ENCODE data around the gene TRIM62.

Gene TRIM62

GRCh38 chr1:33180911-33181890 lies 642 bp downstream of the TRIM62 start:
- Histone ChIP-seq H3K27me3 (ENCODE audit: control insufficient read depth in 1 of 2, insufficient read depth in 2 of 2, low read length in 2 of 2) (no peaks in the 10 kb centered on the region), H3K9ac (ENCODE audit: low read length in 2 of 2) (peak overlapping the region in 1 of 2 donors; percentile 35), H3K36me3 (ENCODE audit: control insufficient read depth in 2 of 2, insufficient read depth in 2 of 2, low read length in 2 of 2) (peaks cover 2 to 5% of the 10 kb centered on the region in 2 donors), H3K9me3 (ENCODE audit: control insufficient read depth in 2 of 2, low read length in 2 of 2) (no peaks in the 10 kb centered on the region), H3K4me3 (ENCODE audit: low read length in 2 of 2) (peak overlapping the region; percentile 67 to 79), H3K27ac (ENCODE audit: low read length) (peak overlapping the region; percentile 53), H3K4me1 (ENCODE audit: control insufficient read depth, insufficient read depth, low read length) (peaks cover 17% of the 10 kb centered on the region)

DNA sequence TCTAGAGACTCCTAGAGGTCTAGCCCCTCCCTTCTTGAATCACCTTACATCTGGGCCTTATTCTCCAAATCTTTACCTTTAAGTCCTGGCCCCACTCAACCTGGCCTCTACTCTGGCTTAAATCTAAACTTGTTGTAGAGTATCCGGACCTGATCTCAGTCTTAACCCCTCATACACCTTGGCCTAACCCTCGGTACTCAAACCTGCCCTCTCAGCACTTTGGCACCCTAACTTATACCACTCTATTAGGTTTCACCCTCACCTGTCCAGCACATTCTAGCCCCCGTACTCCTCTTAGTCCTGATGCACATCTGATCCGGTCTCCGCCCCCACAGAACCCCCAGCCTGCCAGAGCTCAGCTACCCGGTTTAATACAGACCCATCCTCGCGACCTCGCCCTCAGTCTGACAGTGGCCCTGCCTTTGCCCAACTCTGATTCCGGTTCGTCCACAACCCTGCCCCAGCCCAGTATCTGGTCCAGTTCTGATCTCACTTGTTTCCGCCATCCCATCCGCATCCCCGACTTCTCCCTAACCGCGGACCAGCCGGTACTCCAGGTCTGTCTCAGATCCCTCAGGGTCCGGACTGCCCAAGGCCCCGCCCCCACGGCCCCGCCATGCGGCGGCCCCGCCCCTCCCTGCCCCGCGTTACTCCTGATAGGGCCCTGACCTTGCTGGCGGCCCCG lies 1.5 kb downstream of the TRIM62 start:
- H3K9ac ChIP-seq (ENCODE audit: low read length in 2 of 2) = peak overlapping the region; percentile 36 to 44
- H3K36me3 ChIP-seq (ENCODE audit: control insufficient read depth in 2 of 2, insufficient read depth in 2 of 2, low read length in 2 of 2) = peaks cover 2 to 5% of the 10 kb centered on the region in 2 donors
- peak overlapping the region; percentile 75 to 80 for H3K4me3 ChIP-seq (ENCODE audit: low read length in 2 of 2)
- H3K27ac ChIP-seq (ENCODE audit: low read length) = no peak overlapping the region
- peaks cover 17% of the 10 kb centered on the region for H3K4me1 ChIP-seq (ENCODE audit: control insufficient read depth, insufficient read depth, low read length)
- no peaks in the 10 kb centered on the region for H3K27me3 ChIP-seq (ENCODE audit: control insufficient read depth in 1 of 2, insufficient read depth in 2 of 2, low read length in 2 of 2)
- no peaks in the 10 kb centered on the region for H3K9me3 ChIP-seq (ENCODE audit: control insufficient read depth in 2 of 2, low read length in 2 of 2)

GRCh38 chr1:33178836-33179439 lies 2.9 kb downstream of the TRIM62 start:
- Histone ChIP-seq H3K9ac (ENCODE audit: low read length in 2 of 2) (no peak overlapping the region), H3K4me3 (ENCODE audit: low read length in 2 of 2) (no peak overlapping the region), H3K27ac (ENCODE audit: low read length) (no peak overlapping the region), H3K27me3 (ENCODE audit: control insufficient read depth in 1 of 2, insufficient read depth in 2 of 2, low read length in 2 of 2) (no peaks in the 10 kb centered on the region), H3K4me1 (ENCODE audit: control insufficient read depth, insufficient read depth, low read length) (peaks cover 17% of the 10 kb centered on the region), H3K36me3 (ENCODE audit: control insufficient read depth in 2 of 2, insufficient read depth in 2 of 2, low read length in 2 of 2) (peaks cover 2 to 5% of the 10 kb centered on the region in 2 donors), H3K9me3 (ENCODE audit: control insufficient read depth in 2 of 2, low read length in 2 of 2) (no peaks in the 10 kb centered on the region)

- Histone ChIP-seq H3K9me3 (ENCODE audit: control insufficient read depth in 2 of 2, low read length in 2 of 2) (no peaks in the 10 kb centered on the region), H3K4me1 (ENCODE audit: control insufficient read depth, insufficient read depth, low read length) (peaks cover 17% of the 10 kb centered on the region), H3K27ac (ENCODE audit: low read length) (no peak overlapping the region), H3K9ac (ENCODE audit: low read length in 2 of 2) (no peak overlapping the region), H3K4me3 (ENCODE audit: low read length in 2 of 2) (no peak overlapping the region), H3K27me3 (ENCODE audit: control insufficient read depth in 1 of 2, insufficient read depth in 2 of 2, low read length in 2 of 2) (no peaks in the 10 kb centered on the region), H3K36me3 (ENCODE audit: control insufficient read depth in 2 of 2, insufficient read depth in 2 of 2, low read length in 2 of 2) (peaks cover 2 to 5% of the 10 kb centered on the region in 2 donors)
These were observed 3.8 kb downstream of the TRIM62 start for GRCh38 chr1:33177996-33178540.

- peaks cover 11% of the 10 kb centered on the region for H3K4me1 ChIP-seq (ENCODE audit: control insufficient read depth, insufficient read depth, low read length)
- no peaks in the 10 kb centered on the region for H3K27me3 ChIP-seq (ENCODE audit: control insufficient read depth in 1 of 2, insufficient read depth in 2 of 2, low read length in 2 of 2)
- no peak overlapping the region for H3K4me3 ChIP-seq (ENCODE audit: low read length in 2 of 2)
- no peak overlapping the region for H3K27ac ChIP-seq (ENCODE audit: low read length)
- H3K36me3 ChIP-seq (ENCODE audit: control insufficient read depth in 2 of 2, insufficient read depth in 2 of 2, low read length in 2 of 2) = peaks cover 2 to 5% of the 10 kb centered on the region in 2 donors
- H3K9me3 ChIP-seq (ENCODE audit: control insufficient read depth in 2 of 2, low read length in 2 of 2) = no peaks in the 10 kb centered on the region
- no peak overlapping the region for H3K9ac ChIP-seq (ENCODE audit: low read length in 2 of 2)
These were observed 5.0 kb downstream of the TRIM62 start for GRCh38 chr1:33176887-33177286.

DNA sequence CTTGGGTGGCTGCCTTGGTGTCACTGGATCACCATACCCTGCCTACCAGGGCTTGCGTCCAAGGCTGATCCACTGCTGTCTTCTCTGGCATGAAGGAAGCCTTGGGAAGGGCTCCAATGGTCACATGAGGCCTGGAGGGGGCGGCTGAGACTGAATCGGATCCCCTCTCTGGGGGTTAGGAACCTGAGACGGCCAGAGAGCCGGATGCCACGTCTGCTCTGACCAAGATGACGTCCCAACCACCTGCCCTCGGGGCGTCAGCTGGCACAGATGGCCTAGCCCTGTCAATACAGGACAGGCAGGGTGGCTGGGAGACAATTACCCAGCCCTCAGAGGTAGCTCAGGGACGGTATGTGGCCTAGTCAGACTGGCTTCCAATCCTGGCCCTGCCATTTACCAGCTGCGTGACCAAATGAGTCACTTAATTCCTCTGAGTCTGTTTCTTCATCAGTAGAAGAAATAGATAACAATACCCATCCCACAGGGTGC lies 5.4 kb downstream of the TRIM62 start:
- H3K9me3 ChIP-seq (ENCODE audit: control insufficient read depth in 2 of 2, low read length in 2 of 2) = no peaks in the 10 kb centered on the region
- H3K36me3 ChIP-seq (ENCODE audit: control insufficient read depth in 2 of 2, insufficient read depth in 2 of 2, low read length in 2 of 2) = peaks cover 2 to 5% of the 10 kb centered on the region in 2 donors
- H3K27me3 ChIP-seq (ENCODE audit: control insufficient read depth in 1 of 2, insufficient read depth in 2 of 2, low read length in 2 of 2) = no peaks in the 10 kb centered on the region
- H3K9ac ChIP-seq (ENCODE audit: low read length in 2 of 2) = no peak overlapping the region
- no peak overlapping the region for H3K27ac ChIP-seq (ENCODE audit: low read length)
- peaks cover 9% of the 10 kb centered on the region for H3K4me1 ChIP-seq (ENCODE audit: control insufficient read depth, insufficient read depth, low read length)
- H3K4me3 ChIP-seq (ENCODE audit: low read length in 2 of 2) = no peak overlapping the region

DNA sequence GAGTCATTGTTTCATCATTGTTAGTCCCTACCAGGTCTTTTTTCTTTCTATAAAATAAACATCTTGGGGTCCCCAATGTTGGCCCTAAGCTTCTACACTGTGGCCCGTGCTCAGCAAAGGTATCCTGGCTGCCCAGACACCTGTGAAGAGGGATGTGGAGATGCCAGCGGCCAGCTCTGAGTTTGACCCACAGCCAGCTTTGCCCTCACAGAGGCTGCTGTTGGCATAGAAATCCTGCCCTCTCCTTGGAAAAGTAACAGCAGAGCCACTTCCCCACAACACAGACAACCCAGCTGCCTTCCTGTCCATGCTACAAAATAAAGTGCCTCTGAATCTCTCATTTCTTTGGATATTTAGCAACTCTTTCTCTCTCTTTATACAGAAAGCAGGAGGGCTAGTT lies 6.0 kb downstream of the TRIM62 start:
- H3K4me3 ChIP-seq (ENCODE audit: low read length in 2 of 2) = no peak overlapping the region
- H3K36me3 ChIP-seq (ENCODE audit: control insufficient read depth in 2 of 2, insufficient read depth in 2 of 2, low read length in 2 of 2) = peaks cover 2 to 5% of the 10 kb centered on the region in 2 donors
- H3K4me1 ChIP-seq (ENCODE audit: control insufficient read depth, insufficient read depth, low read length) = peaks cover 7% of the 10 kb centered on the region
- no peaks in the 10 kb centered on the region for H3K9me3 ChIP-seq (ENCODE audit: control insufficient read depth in 2 of 2, low read length in 2 of 2)
- H3K27me3 ChIP-seq (ENCODE audit: control insufficient read depth in 1 of 2, insufficient read depth in 2 of 2, low read length in 2 of 2) = no peaks in the 10 kb centered on the region
- no peak overlapping the region for H3K27ac ChIP-seq (ENCODE audit: low read length)
- H3K9ac ChIP-seq (ENCODE audit: low read length in 2 of 2) = no peak overlapping the region

DNA sequence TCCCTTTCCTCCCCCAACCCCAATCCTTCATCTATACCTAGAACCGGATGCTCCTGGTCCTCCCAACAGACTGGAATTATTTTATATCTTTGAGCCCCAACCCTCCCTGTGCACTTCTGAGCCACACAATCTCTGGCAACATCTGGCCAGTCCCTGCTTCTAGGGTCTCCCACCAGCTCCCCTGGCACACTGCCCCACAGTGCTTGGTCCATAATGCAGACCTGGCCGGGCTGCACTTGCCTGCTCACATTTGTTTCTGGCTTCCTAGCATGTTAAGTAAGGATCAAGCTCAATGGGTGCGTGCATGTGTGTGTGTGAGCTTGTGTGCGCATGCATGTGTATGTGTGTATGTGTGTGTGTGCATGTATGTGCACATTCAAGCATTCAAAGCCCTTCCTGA lies 8.8 kb downstream of the TRIM62 start:
- Histone ChIP-seq H3K4me3 (ENCODE audit: low read length in 2 of 2) (no peak overlapping the region), H3K36me3 (ENCODE audit: control insufficient read depth in 2 of 2, insufficient read depth in 2 of 2, low read length in 2 of 2) (peaks cover 1 to 4% of the 10 kb centered on the region in 2 donors), H3K27me3 (ENCODE audit: control insufficient read depth in 1 of 2, insufficient read depth in 2 of 2, low read length in 2 of 2) (no peaks in the 10 kb centered on the region), H3K27ac (ENCODE audit: low read length) (no peak overlapping the region), H3K4me1 (ENCODE audit: control insufficient read depth, insufficient read depth, low read length) (peaks cover 4% of the 10 kb centered on the region), H3K9ac (ENCODE audit: low read length in 2 of 2) (no peak overlapping the region), H3K9me3 (ENCODE audit: control insufficient read depth in 2 of 2, low read length in 2 of 2) (peaks cover 0 to under 1% of the 10 kb centered on the region in 2 donors)

GRCh38 chr1:33171977-33172813 lies 9.6 kb downstream of the TRIM62 start:
- H3K27ac ChIP-seq (ENCODE audit: low read length) = no peak overlapping the region
- H3K4me3 ChIP-seq (ENCODE audit: low read length in 2 of 2) = no peak overlapping the region
- peaks cover 4% of the 10 kb centered on the region for H3K4me1 ChIP-seq (ENCODE audit: control insufficient read depth, insufficient read depth, low read length)
- no peaks in the 10 kb centered on the region for H3K27me3 ChIP-seq (ENCODE audit: control insufficient read depth in 1 of 2, insufficient read depth in 2 of 2, low read length in 2 of 2)
- H3K36me3 ChIP-seq (ENCODE audit: control insufficient read depth in 2 of 2, insufficient read depth in 2 of 2, low read length in 2 of 2) = peaks cover 0 to 7% of the 10 kb centered on the region in 2 donors
- no peak overlapping the region for H3K9ac ChIP-seq (ENCODE audit: low read length in 2 of 2)
- H3K9me3 ChIP-seq (ENCODE audit: control insufficient read depth in 2 of 2, low read length in 2 of 2) = peaks cover 0 to 3% of the 10 kb centered on the region in 2 donors

Data from stomach smooth muscle (tissue), 2 donors.